NT2/D1 (cell line): Measurements from ENCODE around the gene CLK2.
A peak's percentile ranks its signal among the peaks of the same experiment; 100 is the strongest.

ENCODE experiments used
- DNase-seq: peaks from one replicate; pipeline ENCODE4 v3.0.0-alpha.2; 2011; ENCODE audit warnings: low read depth, low spot score
- H3K27me3 ChIP-seq: 2 replicates; pipeline ENCODE4 v1.6.0; 2011; ENCODE audit warnings: mild to moderate bottlenecking; ENCODE audit not compliant: insufficient read length, insufficient read depth
- H3K36me3 ChIP-seq: 2 replicates; pipeline ENCODE4 v1.6.1; 2011; ENCODE audit warnings: mild to moderate bottlenecking, low read length, mixed read lengths; ENCODE audit not compliant: insufficient read depth, insufficient read length
- H3K4me1 ChIP-seq: 2 replicates; pipeline ENCODE4 v1.5.1; 2011; ENCODE audit not compliant: insufficient read depth, insufficient read length
- H3K4me3 ChIP-seq: 2 replicates; pipeline ENCODE4 v1.5.1; 2011; ENCODE audit warnings: low read depth; ENCODE audit not compliant: insufficient read length
- H3K9ac ChIP-seq: 2 replicates; pipeline ENCODE4 v1.6.0; 2011; ENCODE audit warnings: low read depth; ENCODE audit not compliant: insufficient read length
- H3K9me3 ChIP-seq: 2 replicates; pipeline ENCODE4 v1.5.1; 2011; ENCODE audit warnings: mild to moderate bottlenecking, low read length; ENCODE audit not compliant: insufficient read depth
- SUZ12 ChIP-seq: IDR thresholded peaks from 2 replicates; pipeline ENCODE4 v1.6.1; 2011; ENCODE audit not compliant: insufficient read length, insufficient read depth; ENCODE audit errors: extremely low read depth
- YY1 ChIP-seq: IDR thresholded peaks from 2 replicates; pipeline ENCODE4 v1.6.1; 2011; ENCODE audit not compliant: insufficient read length, insufficient read depth
- ZNF274 ChIP-seq: IDR thresholded peaks from 2 replicates; pipeline ENCODE4 v1.6.1; 2011; ENCODE audit warnings: mild to moderate bottlenecking, low read depth, low read length

The CLK2 gene

GRCh38 chr1:155285063-155285462 lies 11.8 kb upstream of the CLK2 start:
- TF ChIP-seq YY1 (no peak), ZNF274 (no peak), SUZ12 (no peak)
- DNase-seq: no peak
- H3K36me3 ChIP-seq: peaks cover 18% of the 10 kb centered on the region
- no peaks in the 10 kb centered on the region for H3K9me3 ChIP-seq
- no peak overlapping the region for H3K9ac ChIP-seq
- no peaks in the 10 kb centered on the region for H3K27me3 ChIP-seq
- H3K4me3 ChIP-seq: no peak overlapping the region
- peaks cover 8% of the 10 kb centered on the region for H3K4me1 ChIP-seq

GRCh38 chr1:155284476-155284875 lies 11.2 kb upstream of the CLK2 start:
- TF ChIP-seq ZNF274 (no peak), YY1 (no peak), SUZ12 (no peak)
- DNase-seq: no peak
- Histone ChIP-seq H3K4me1 (peaks cover 9% of the 10 kb centered on the region), H3K9ac (no peak overlapping the region), H3K9me3 (no peaks in the 10 kb centered on the region), H3K4me3 (no peak overlapping the region), H3K27me3 (no peaks in the 10 kb centered on the region), H3K36me3 (peaks cover 18% of the 10 kb centered on the region)

GRCh38 chr1:155282488-155283091 lies 9.3 kb upstream of the CLK2 start:
- Histone ChIP-seq H3K9me3 (no peaks in the 10 kb centered on the region), H3K4me1 (peaks cover 22% of the 10 kb centered on the region), H3K9ac (no peak overlapping the region), H3K27me3 (no peaks in the 10 kb centered on the region), H3K4me3 (no peak overlapping the region), H3K36me3 (peaks cover 13% of the 10 kb centered on the region)
- TF ChIP-seq SUZ12: no peak
- no peak for TF ChIP-seq ZNF274
- TF ChIP-seq YY1: no peak
- no peak for DNase-seq

GRCh38 chr1:155279268-155279667 lies 6.0 kb upstream of the CLK2 start:
- Histone ChIP-seq H3K27me3 (peaks cover 7% of the 10 kb centered on the region), H3K9me3 (peaks cover 11% of the 10 kb centered on the region), H3K9ac (peak overlapping the region; percentile 52), H3K4me1 (peaks cover 18% of the 10 kb centered on the region), H3K36me3 (peaks cover 4% of the 10 kb centered on the region), H3K4me3 (no peak overlapping the region)
- no peak for DNase-seq
- TF ChIP-seq ZNF274: no peak
- no peak for TF ChIP-seq YY1

- Histone ChIP-seq H3K4me1 (peaks cover 18% of the 10 kb centered on the region), H3K4me3 (no peak overlapping the region), H3K9me3 (peaks cover 11% of the 10 kb centered on the region), H3K27me3 (peaks cover 7% of the 10 kb centered on the region), H3K36me3 (peaks cover 4% of the 10 kb centered on the region), H3K9ac (peak overlapping the region; percentile 52)
- no peak for TF ChIP-seq YY1
- no peak for TF ChIP-seq ZNF274
- no peak for TF ChIP-seq SUZ12
- no peak for DNase-seq
These were observed 5.4 kb upstream of the CLK2 start for GRCh38 chr1:155278689-155279160.

GRCh38 chr1:155277902-155278688 lies 4.8 kb upstream of the CLK2 start:
- peaks cover 11% of the 10 kb centered on the region for H3K9me3 ChIP-seq
- TF ChIP-seq SUZ12 (no peak), YY1 (no peak), ZNF274 (no peak)
- peak; percentile 93 for DNase-seq
- peak overlapping the region; percentile 86 for H3K9ac ChIP-seq
- H3K4me3 ChIP-seq: peak overlapping the region; percentile 78
- peaks cover 18% of the 10 kb centered on the region for H3K4me1 ChIP-seq
- H3K36me3 ChIP-seq: peaks cover 4% of the 10 kb centered on the region
- H3K27me3 ChIP-seq: peaks cover 7% of the 10 kb centered on the region

GRCh38 chr1:155277070-155277901 lies 4.0 kb upstream of the CLK2 start, which contains the start of gene HCN3:
Gene HCN3, plus strand, starts transcription at chr1:155277463. Its CDS starts 128 bp downstream, at chr1:155277591.
- peak; percentile 100 for DNase-seq
- peaks cover 11% of the 10 kb centered on the region for H3K9me3 ChIP-seq
- H3K4me1 ChIP-seq: peaks cover 14% of the 10 kb centered on the region
- peaks cover 3% of the 10 kb centered on the region for H3K36me3 ChIP-seq
- H3K27me3 ChIP-seq: peaks cover 7% of the 10 kb centered on the region
- TF ChIP-seq YY1 (no peak), SUZ12 (no peak), ZNF274 (no peak)
- H3K4me3 ChIP-seq: peak within 1 kb of the TSS; percentile 78
- H3K9ac ChIP-seq: peak within 1 kb of the TSS; percentile 86
